GM23248 (cell line): ENCODE measurements around the gene AP2A2. TPM values are rescaled to one million over a fixed set of nuclear protein-coding genes. Genes with fewer than 3 reads are reported as not detected.
A peak's percentile ranks its signal among the peaks of the same experiment; 100 is the strongest.

Experiments
- DNase-seq: peaks from one replicate; pipeline ENCODE4 v3.0.0-alpha.2; 2015
- H2AFZ ChIP-seq: fragments of 200-600 bp; sonication (generic); 2 replicates; pipeline ENCODE4 v1.6.1; 2016; ENCODE audit warnings: antibody characterized with exemption
- H3F3A ChIP-seq: fragments of 200-600 bp; sonication (generic); 2 replicates; pipeline ENCODE4 v1.6.1; 2016; ENCODE audit warnings: mild to moderate bottlenecking, antibody characterized with exemption, mixed run types; ENCODE audit not compliant: insufficient read depth
- H3K27ac ChIP-seq: fragments of 200-600 bp; sonication (generic); 2 replicates; pipeline ENCODE4 v1.5.1; 2016; ENCODE audit warnings: mild to moderate bottlenecking
- H3K27me3 ChIP-seq: fragments of 200-600 bp; sonication (generic); replicated peaks from 2 replicates; pipeline ENCODE4 v1.6.1; 2016; ENCODE audit warnings: mild to moderate bottlenecking; ENCODE audit not compliant: insufficient read depth
- H3K36me3 ChIP-seq: fragments of 200-600 bp; sonication (generic); 2 replicates; pipeline ENCODE4 v1.6.1; 2016; ENCODE audit warnings: low read depth, mild to moderate bottlenecking
- H3K4me1 ChIP-seq: fragments of 200-600 bp; sonication (generic); 2 replicates; pipeline ENCODE4 v1.6.1; 2016; ENCODE audit warnings: mild to moderate bottlenecking; ENCODE audit not compliant: insufficient read depth
- H3K4me2 ChIP-seq: fragments of 200-600 bp; sonication (generic); one replicate; pipeline ENCODE4 v1.6.1; 2016; ENCODE audit warnings: mild to moderate bottlenecking; ENCODE audit not compliant: unreplicated experiment
- H3K4me3 ChIP-seq: fragments of 200-600 bp; sonication (generic); 2 replicates; pipeline ENCODE4 v1.5.1; 2016; ENCODE audit warnings: mild to moderate bottlenecking
- H3K79me2 ChIP-seq: fragments of 200-600 bp; sonication (generic); 2 replicates; pipeline ENCODE4 v1.6.1; 2016; ENCODE audit warnings: mild to moderate bottlenecking; ENCODE audit not compliant: insufficient read depth
- H3K9ac ChIP-seq: fragments of 200-600 bp; sonication (generic); 2 replicates; pipeline ENCODE4 v1.6.1; 2016; ENCODE audit warnings: mild to moderate bottlenecking
- H3K9me2 ChIP-seq: fragments of 200-600 bp; sonication (generic); 2 replicates; pipeline ENCODE4 v1.6.1; 2016; ENCODE audit warnings: mixed run types, mild to moderate bottlenecking, moderate library complexity; ENCODE audit not compliant: insufficient read depth
- H3K9me3 ChIP-seq: fragments of 200-600 bp; sonication (generic); one replicate; pipeline ENCODE4 v1.6.1; 2017; ENCODE audit warnings: low read depth
- H4K20me1 ChIP-seq: fragments of 200-600 bp; sonication (generic); 2 replicates; pipeline ENCODE4 v1.6.0; 2016; ENCODE audit not compliant: insufficient read depth
- EZH2 ChIP-seq: fragments of 200-600 bp; sonication (generic); IDR thresholded peaks from 2 replicates; pipeline ENCODE4 v1.6.1; 2018; ENCODE audit warnings: antibody characterized with exemption, mild to moderate bottlenecking; ENCODE audit not compliant: insufficient read depth, poor library complexity, severe bottlenecking
- EZH2phosphoT487 ChIP-seq: fragments of 200-600 bp; sonication (generic); IDR thresholded peaks from 2 replicates; pipeline ENCODE4 v1.6.1; 2018; ENCODE audit warnings: antibody characterized with exemption, moderate library complexity, mild to moderate bottlenecking, low read depth; ENCODE audit not compliant: insufficient read depth
- WGBS, 2 experiments: methylation state at CpG; one replicate each; pipeline ENCODE4 v1.1.6; 2015 to 2017; ENCODE audit warnings: low lambda C conversion rate in 2 of 2, low coverage in 1 of 2; ENCODE audit errors: missing lambda C conversion rate in 2 of 2; 5-methylcytosine and 5-hydroxymethylcytosine counted together
- in situ Hi-C: fragments of 300-500 bp; cut with MboI; formaldehyde crosslinking; loops from 2 replicates; pipeline ENCODE4 v1.15.0; 2020
- polyA plus RNA-seq: library from polyadenylated mRNA; unstranded; fragments of >200 nt; fragmentation: Nextera tagmentation; extraction: Ambion mirVana; gene quantifications from 2 replicates; pipeline ENCODE4 v1.2.1, GENCODE V29; 2016
- total RNA-seq: library from RNA; depleted of rRNA; stranded (reverse); fragments of >200 nt; shearing (Covaris generic); gene quantifications from 2 replicates; pipeline ENCODE4 v1.2.3, GENCODE V29; 2014

The AP2A2 gene
- total and polyA plus RNA-seq, 2 experiments from 2014 or later = 31.1 to 38.3 TPM

GRCh38 chr11:1052133-1053011 is 126.7 kb downstream of the AP2A2 start:
- H3K4me1 ChIP-seq = no peaks in the 10 kb centered on the region
- no peaks in the 10 kb centered on the region for H3F3A ChIP-seq
- no peak for TF ChIP-seq EZH2phosphoT487
- TF ChIP-seq EZH2 = no peak
- no peaks in the 10 kb centered on the region for H3K79me2 ChIP-seq
- no peaks in the 10 kb centered on the region for H3K36me3 ChIP-seq
- no peaks in the 10 kb centered on the region for H3K9me3 ChIP-seq
- no peaks in the 10 kb centered on the region for H3K9me2 ChIP-seq
- 69 to 74% methylated on average over 23 to 24 of the region's 25 CpGs for WGBS, 2 experiments
- H3K4me3 ChIP-seq = no peak overlapping the region
- no peak for DNase-seq
- H3K27me3 ChIP-seq = peaks cover 20% of the 10 kb centered on the region
- in situ Hi-C loops = loop anchor here (10.0 kb wide), 1 partner anchor 148 kb away; no protein-coding TSS in a partner anchor
- no peak overlapping the region for H3K4me2 ChIP-seq
- no peak overlapping the region for H3K9ac ChIP-seq
- H2AFZ ChIP-seq = no peak overlapping the region
- no peak overlapping the region for H3K27ac ChIP-seq
- no peaks in the 10 kb centered on the region for H4K20me1 ChIP-seq

- no peak overlapping the region for H3K4me3 ChIP-seq
- no peaks in the 10 kb centered on the region for H3K9me2 ChIP-seq
- 35% methylated on average over 21 to 25 of the region's 25 CpGs for WGBS, 2 experiments
- H3K79me2 ChIP-seq = no peaks in the 10 kb centered on the region
- TF ChIP-seq EZH2phosphoT487 (no peak), EZH2 (no peak)
- H4K20me1 ChIP-seq = no peaks in the 10 kb centered on the region
- no peak overlapping the region for H3K9ac ChIP-seq
- H2AFZ ChIP-seq = no peak overlapping the region
- no peak overlapping the region for H3K27ac ChIP-seq
- peaks cover 12% of the 10 kb centered on the region for H3K27me3 ChIP-seq
- DNase-seq = peak; percentile 30
- H3K4me1 ChIP-seq = no peaks in the 10 kb centered on the region
- in situ Hi-C loops = loop anchor here (10.0 kb wide), 1 partner anchor 149 kb away; no protein-coding TSS in a partner anchor
- H3K9me3 ChIP-seq = no peaks in the 10 kb centered on the region
- no peaks in the 10 kb centered on the region for H3K36me3 ChIP-seq
- no peak overlapping the region for H3K4me2 ChIP-seq
- H3F3A ChIP-seq = no peaks in the 10 kb centered on the region
Measured at GRCh38 chr11:1053121-1053901, 127.6 kb downstream of the AP2A2 start.

- Histone ChIP-seq H4K20me1 (no peaks in the 10 kb centered on the region), H3K27ac (no peak overlapping the region), H3K36me3 (no peaks in the 10 kb centered on the region), H3K4me3 (no peak overlapping the region), H3K4me1 (no peaks in the 10 kb centered on the region), H3K9me3 (no peaks in the 10 kb centered on the region), H3K9me2 (no peaks in the 10 kb centered on the region), H3F3A (no peaks in the 10 kb centered on the region), H2AFZ (no peak overlapping the region), H3K4me2 (no peak overlapping the region), H3K79me2 (no peaks in the 10 kb centered on the region), H3K27me3 (peaks cover 2% of the 10 kb centered on the region), H3K9ac (no peak overlapping the region)
- peak; percentile 69 for DNase-seq
- TF ChIP-seq EZH2 = no peak
- no peak for TF ChIP-seq EZH2phosphoT487
- in situ Hi-C loops = loop anchor here (10.0 kb wide), 1 partner anchor 150 kb away; no protein-coding TSS in a partner anchor
- WGBS, 2 experiments = 19 to 21% methylated on average over 21 to 25 of the region's 25 CpGs
Measured at GRCh38 chr11:1054143-1055108, 128.8 kb downstream of the AP2A2 start.
